HEK293 (cell line): Measurements from ENCODE around the gene NYNRIN.

Experiments used
- CTCF ChIA-PET: fragments of 350-600 bp; formaldehyde crosslinking; extraction: SDS; loops from one replicate; lab custom pipeline; 2021; ENCODE audit warnings: antibody characterized with exemption; lab: Yijun Ruan, JAX
- POLR2A ChIA-PET: fragments of 300-600 bp; formaldehyde crosslinking; extraction: SDS; loops from one replicate; lab custom pipeline; 2020; ENCODE audit warnings: antibody characterized with exemption, inconsistent platforms; lab: Yijun Ruan, JAX
- H3K27ac ChIP-seq: fragments of 200-500 bp; sonication (Bioruptor generic); 2 replicates; pipeline ENCODE4 v1.5.1; 2014; ENCODE audit warnings: low read depth, low read length, control low read depth, inconsistent platforms; ENCODE audit errors: extremely low read depth
- H3K36me3 ChIP-seq, 2 experiments: fragments of 200-500 bp in 1 of 2; sonication (Bioruptor generic) in 1 of 2; 1 replicate in 1 of 2; 2 replicates in 1 of 2; pipeline ENCODE4 v1.5.1; 2014 to 2017; ENCODE audit warnings: inconsistent platforms in 2 of 2, low read length in 2 of 2; ENCODE audit not compliant: control insufficient read depth in 2 of 2, insufficient read depth in 1 of 2
- H3K4me1 ChIP-seq: fragments of 200-500 bp; sonication (Bioruptor generic); 2 replicates; pipeline ENCODE4 v1.5.1; 2014; ENCODE audit warnings: mild to moderate bottlenecking, low read length, inconsistent platforms; ENCODE audit not compliant: control insufficient read depth, insufficient read depth
- H3K4me3 ChIP-seq: 2 replicates; pipeline ENCODE4 v1.5.1; 2011; ENCODE audit warnings: low read depth, mild to moderate bottlenecking, control low read depth, low read length, moderate library complexity
- H3K9me3 ChIP-seq: fragments of 200-500 bp; sonication (Bioruptor generic); 2 replicates; pipeline ENCODE4 v1.5.1; 2014; ENCODE audit warnings: low read depth, low read length, inconsistent platforms; ENCODE audit not compliant: control insufficient read depth, insufficient read depth
- CTCF ChIP-seq: fragments of 450-650 bp; formaldehyde crosslinking; IDR thresholded peaks from 2 replicates; pipeline ENCODE4 v1.5.1; 2016; ENCODE audit warnings: missing biosample characterization, missing genetic modification characterization
- MYNN ChIP-seq: fragments of 450-650 bp; formaldehyde crosslinking; IDR thresholded peaks from 2 replicates; pipeline ENCODE4 v1.5.1; 2016; ENCODE audit warnings: missing biosample characterization, missing genetic modification characterization, borderline replicate concordance
- SCRT1 ChIP-seq: fragments of 450-650 bp; formaldehyde crosslinking; IDR thresholded peaks from 2 replicates; pipeline ENCODE4 v1.5.1; 2016; ENCODE audit warnings: missing biosample characterization, missing genetic modification characterization, borderline replicate concordance
- SCRT2 ChIP-seq: fragments of 450-650 bp; formaldehyde crosslinking; IDR thresholded peaks from 2 replicates; pipeline ENCODE4 v1.5.1; 2016; ENCODE audit warnings: missing biosample characterization, missing genetic modification characterization
- ZBTB1 ChIP-seq: fragments of 450-650 bp; formaldehyde crosslinking; IDR thresholded peaks from 2 replicates; pipeline ENCODE4 v1.5.1; 2016; ENCODE audit warnings: missing biosample characterization, missing genetic modification characterization
- ZBTB17 ChIP-seq: fragments of 450-650 bp; formaldehyde crosslinking; IDR thresholded peaks from 2 replicates; pipeline ENCODE4 v1.5.1; 2016; ENCODE audit warnings: missing biosample characterization, missing genetic modification characterization
- ZFP37 ChIP-seq: fragments of 450-650 bp; formaldehyde crosslinking; IDR thresholded peaks from 2 replicates; pipeline ENCODE4 v1.5.1; 2016; ENCODE audit warnings: missing biosample characterization, missing genetic modification characterization
- ZFP41 ChIP-seq: fragments of 450-650 bp; formaldehyde crosslinking; IDR thresholded peaks from 2 replicates; pipeline ENCODE4 v1.5.1; 2016; ENCODE audit warnings: missing biosample characterization, missing genetic modification characterization, borderline replicate concordance
- ZNF10 ChIP-seq: fragments of 450-650 bp; formaldehyde crosslinking; IDR thresholded peaks from 2 replicates; pipeline ENCODE4 v1.5.1; 2017; ENCODE audit warnings: missing biosample characterization, missing genetic modification characterization
- ZNF140 ChIP-seq: fragments of 450-650 bp; formaldehyde crosslinking; IDR thresholded peaks from 2 replicates; pipeline ENCODE4 v1.5.1; 2016; ENCODE audit warnings: missing biosample characterization, missing genetic modification characterization
- ZNF274 ChIP-seq, 2 experiments: fragments of 200-500 bp in 1 of 2; fragments of 450-650 bp in 1 of 2; sonication (Bioruptor generic) in 1 of 2; formaldehyde crosslinking in 1 of 2; IDR thresholded peaks; 2 replicates each; pipeline versions ENCODE4 v1.5.1 to v1.6.1; 2014 to 2016; ENCODE audit warnings: borderline replicate concordance in 1 of 2, inconsistent platforms in 1 of 2, low read length in 1 of 2, missing biosample characterization in 1 of 2, missing genetic modification characterization in 1 of 2
- ZNF311 ChIP-seq: fragments of 450-650 bp; formaldehyde crosslinking; IDR thresholded peaks from 2 replicates; pipeline ENCODE4 v1.5.1; 2017; ENCODE audit warnings: missing biosample characterization, missing genetic modification characterization, borderline replicate concordance
- ZNF354C ChIP-seq: fragments of 450-650 bp; formaldehyde crosslinking; IDR thresholded peaks from 2 replicates; pipeline ENCODE4 v1.5.1; 2016; ENCODE audit warnings: missing biosample characterization, missing genetic modification characterization, low read depth, borderline replicate concordance
- ZNF366 ChIP-seq: fragments of 450-650 bp; formaldehyde crosslinking; conservative IDR thresholded peaks from 2 replicates; pipeline ENCODE4 v1.5.1; 2016; ENCODE audit warnings: missing biosample characterization, missing genetic modification characterization
- ZNF404 ChIP-seq: fragments of 450-650 bp; formaldehyde crosslinking; IDR thresholded peaks from 2 replicates; pipeline ENCODE4 v1.5.1; 2017; ENCODE audit warnings: missing biosample characterization, missing genetic modification characterization
- ZNF473 ChIP-seq: fragments of 450-650 bp; formaldehyde crosslinking; IDR thresholded peaks from 2 replicates; pipeline ENCODE4 v1.5.1; 2017; ENCODE audit warnings: missing biosample characterization, missing genetic modification characterization
- ZNF518A ChIP-seq: fragments of 450-650 bp; formaldehyde crosslinking; conservative IDR thresholded peaks from 2 replicates; pipeline ENCODE4 v1.5.1; 2016; ENCODE audit warnings: low read depth, missing biosample characterization, missing genetic modification characterization
- ZNF549 ChIP-seq: fragments of 450-650 bp; IDR thresholded peaks from 2 replicates; pipeline ENCODE4 v1.5.1; 2018; ENCODE audit warnings: missing biosample characterization, missing genetic modification characterization, mild to moderate bottlenecking, inconsistent platforms, moderate library complexity
- ZNF76 ChIP-seq: fragments of 450-650 bp; formaldehyde crosslinking; IDR thresholded peaks from 2 replicates; pipeline ENCODE4; 2016; ENCODE audit warnings: low read depth, missing biosample characterization, missing genetic modification characterization, borderline replicate concordance
- ZNF768 ChIP-seq: fragments of 450-650 bp; formaldehyde crosslinking; IDR thresholded peaks from 2 replicates; pipeline ENCODE4 v1.5.1; 2018; ENCODE audit warnings: missing biosample characterization, mild to moderate bottlenecking, missing genetic modification characterization
- ZNF791 ChIP-seq: fragments of 450-650 bp; formaldehyde crosslinking; IDR thresholded peaks from 2 replicates; pipeline ENCODE4 v1.5.1; 2016; ENCODE audit warnings: missing biosample characterization, missing genetic modification characterization
- ZXDB ChIP-seq: fragments of 450-650 bp; formaldehyde crosslinking; IDR thresholded peaks from 2 replicates; pipeline ENCODE4 v1.5.1; 2016; ENCODE audit warnings: missing biosample characterization, missing genetic modification characterization
- TF ChIP-seq, protein P1 (sequence below): fragments of 450-650 bp; formaldehyde crosslinking; IDR thresholded peaks from 2 replicates; pipeline ENCODE4 v1.5.1; 2017; ENCODE audit warnings: missing biosample characterization, missing genetic modification characterization

NYNRIN gene

GRCh38 chr14:24441904-24442239, 43.1 kb downstream of the NYNRIN start:
- TF ChIP-seq ZFP37 (tag by site-specific recombination) (0 out of 2 replicates have a peak, but pooled peaks have one; percentile 12), CTCF (tag by site-specific recombination) (no peak), ZBTB17 (tag by site-specific recombination) (peak; percentile 86), SCRT2 (tag by site-specific recombination) (0 out of 2 replicates have a peak, but pooled peaks have one; percentile 8), ZNF76 (peak; percentile 90), ZNF518A (tag by site-specific recombination) (no peak)
- TF ChIP-seq, protein P1, sequence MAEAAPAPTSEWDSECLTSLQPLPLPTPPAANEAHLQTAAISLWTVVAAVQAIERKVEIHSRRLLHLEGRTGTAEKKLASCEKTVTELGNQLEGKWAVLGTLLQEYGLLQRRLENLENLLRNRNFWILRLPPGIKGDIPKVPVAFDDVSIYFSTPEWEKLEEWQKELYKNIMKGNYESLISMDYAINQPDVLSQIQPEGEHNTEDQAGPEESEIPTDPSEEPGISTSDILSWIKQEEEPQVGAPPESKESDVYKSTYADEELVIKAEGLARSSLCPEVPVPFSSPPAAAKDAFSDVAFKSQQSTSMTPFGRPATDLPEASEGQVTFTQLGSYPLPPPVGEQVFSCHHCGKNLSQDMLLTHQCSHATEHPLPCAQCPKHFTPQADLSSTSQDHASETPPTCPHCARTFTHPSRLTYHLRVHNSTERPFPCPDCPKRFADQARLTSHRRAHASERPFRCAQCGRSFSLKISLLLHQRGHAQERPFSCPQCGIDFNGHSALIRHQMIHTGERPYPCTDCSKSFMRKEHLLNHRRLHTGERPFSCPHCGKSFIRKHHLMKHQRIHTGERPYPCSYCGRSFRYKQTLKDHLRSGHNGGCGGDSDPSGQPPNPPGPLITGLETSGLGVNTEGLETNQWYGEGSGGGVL (tag by site-specific recombination), result no peak
- CTCF ChIA-PET, result interaction anchor here (0.5 to 4.9 kb wide), 9 partner anchors 10 to 488 kb away, joined by 3 to 33 read pairs (median 4); partner anchors contain the start of genes ADCY4 and DHRS4
- Histone ChIP-seq H3K4me1 (peaks cover 8% of the 10 kb centered on the region), H3K9me3 (no peaks in the 10 kb centered on the region), H3K4me3 (peak overlapping the region; percentile 61), H3K36me3 (peaks cover 5 to 46% of the 10 kb centered on the region in 2 experiments; a peak in 2 of 3 replicates), H3K27ac (peak overlapping the region; percentile 93)
- POLR2A ChIA-PET, result interaction anchor here (0.7 to 2.4 kb wide), 9 partner anchors 11 to 200 kb away, joined by 3 to 40 read pairs (median 5); partner anchors contain the start of genes CBLN3, CIDEB, DHRS1 and KHNYN

GRCh38 chr14:24442240-24443052, 43.6 kb downstream of the NYNRIN start, which contains the start of gene SDR39U1:
Gene SDR39U1, minus strand, starts transcription at chr14:24442776. Its CDS starts 7 bp downstream, at chr14:24442769.
- Histone ChIP-seq H3K9me3 (no peaks in the 10 kb centered on the region), H3K4me3 (peak within 1 kb of the TSS; percentile 71), H3K4me1 (peaks cover 8% of the 10 kb centered on the region), H3K36me3 (peaks cover 5 to 40% of the 10 kb centered on the region in 2 experiments; a peak in 2 of 3 replicates), H3K27ac (peak within 1 kb of the TSS; percentile 93)
- ChIA-PET POLR2A (interaction anchor here (0.6 to 2.4 kb wide), 11 partner anchors 12 to 200 kb away, joined by 3 to 40 read pairs (median 4); partner anchors contain the start of genes CBLN3, CIDEB, DHRS1 and KHNYN), CTCF (interaction anchor here (0.5 to 4.9 kb wide), 9 partner anchors 11 to 489 kb away, joined by 3 to 33 read pairs (median 4); partner anchors contain the start of genes ADCY4 and DHRS4)
- TF ChIP-seq ZNF354C (no peak), ZBTB1 (tag by site-specific recombination) (0 out of 2 replicates have a peak, but pooled peaks have one; percentile 30), MYNN (no peak), ZNF10 (tag by site-specific recombination) (peak; percentile 76), ZNF311 (tag by site-specific recombination) (no peak), ZNF768 (tag by site-specific recombination) (no peak), ZNF366 (tag by site-specific recombination) (no peak; the same call in 1 of the 2 replicates), ZNF404 (no peak), SCRT2 (tag by site-specific recombination) (no peak), ZNF274 (IDR thresholded peaks at IDR 0.05; ENCODE audit: low read length) (no peak), ZNF274 (tag by site-specific recombination; IDR thresholded peaks at IDR 0.05; ENCODE audit: borderline replicate concordance) (no peak), ZNF140 (tag by site-specific recombination) (no peak), ZFP41 (tag by site-specific recombination) (no peak), ZNF791 (tag by site-specific recombination) (no peak), ZBTB17 (tag by site-specific recombination) (peak; percentile 94), SCRT1 (no peak), ZNF549 (no peak), ZNF473 (tag by site-specific recombination) (no peak), ZXDB (tag by site-specific recombination) (peak; percentile 91)
